SU-DHL-6 (cell line): ENCODE measurements around the gene LEF1.

Source experiments
- H2AFZ ChIP-seq: fragments of 200-600 bp; sonication (generic); 2 replicates; pipeline ENCODE4 v1.6.1; 2014; ENCODE audit warnings: low read depth, mild to moderate bottlenecking, moderate library complexity, mixed read lengths, antibody characterized with exemption, low read length; ENCODE audit not compliant: severe bottlenecking
- H3F3A ChIP-seq: fragments of 200-600 bp; shearing (Covaris generic); 2 replicates; pipeline ENCODE4 v1.6.0; 2016; ENCODE audit warnings: antibody characterized with exemption, mild to moderate bottlenecking; ENCODE audit not compliant: insufficient read depth
- H3K27ac ChIP-seq: fragments of 200-600 bp; sonication (generic); 2 replicates; pipeline ENCODE4 v1.5.1; 2016; ENCODE audit warnings: low read depth, mild to moderate bottlenecking, low read length, moderate library complexity, mixed read lengths
- H3K27me3 ChIP-seq: fragments of 200-600 bp; sonication (generic), shearing (Covaris generic); 2 replicates; pipeline ENCODE4 v1.6.0; 2014; ENCODE audit warnings: mild to moderate bottlenecking, low read length
- H3K36me3 ChIP-seq: fragments of 200-600 bp; sonication (generic); 2 replicates; pipeline ENCODE4 v1.6.1; 2014; ENCODE audit warnings: mild to moderate bottlenecking, low read length, mixed read lengths
- H3K4me2 ChIP-seq: fragments of 300-600, 200-600 bp; shearing (Covaris generic), sonication (generic); 2 replicates; pipeline ENCODE4 v1.6.0; 2014; ENCODE audit warnings: low read length, low read depth, mild to moderate bottlenecking; ENCODE audit not compliant: poor library complexity, severe bottlenecking
- H3K4me3 ChIP-seq: fragments of 200-600 bp; sonication (generic); 2 replicates; pipeline ENCODE4 v1.5.1; 2014; ENCODE audit warnings: antibody characterized with exemption, low read length, mild to moderate bottlenecking, mixed read lengths; ENCODE audit not compliant: insufficient read depth, poor library complexity, severe bottlenecking
- H3K79me2 ChIP-seq: fragments of 200-600 bp; sonication (generic); 2 replicates; pipeline ENCODE4 v1.6.1; 2014; ENCODE audit warnings: mild to moderate bottlenecking, low read length, moderate library complexity; ENCODE audit not compliant: insufficient read depth
- H3K9ac ChIP-seq: fragments of 200-600 bp; sonication (generic); 2 replicates; pipeline ENCODE4 v1.7.0; 2014; ENCODE audit warnings: mild to moderate bottlenecking, low read length
- H3K9me2 ChIP-seq: fragments of 200-600 bp; sonication (generic); replicated peaks from 2 replicates; pipeline ENCODE4 v1.6.1; 2014; ENCODE audit warnings: low read length; ENCODE audit not compliant: insufficient read depth
- H3K9me3 ChIP-seq: fragments of 200-600 bp; sonication (generic); 2 replicates; pipeline ENCODE4 v1.6.1; 2014; ENCODE audit warnings: low read length, mixed read lengths; ENCODE audit not compliant: insufficient read depth
- H4K20me1 ChIP-seq: fragments of 200-600 bp; sonication (generic); 2 replicates; pipeline ENCODE4 v1.6.1; 2014; ENCODE audit warnings: low read depth, mild to moderate bottlenecking, antibody characterized with exemption, low read length, moderate library complexity, mixed read lengths
- CTCF ChIP-seq: fragments of 200-600 bp; sonication (generic); IDR thresholded peaks from one replicate; pipeline ENCODE4 v1.5.1; 2017; ENCODE audit warnings: antibody characterized with exemption, mild to moderate bottlenecking, low read length, moderate library complexity; ENCODE audit not compliant: insufficient read depth, poor library complexity, severe bottlenecking
- EZH2phosphoT487 ChIP-seq: fragments of 200-600 bp; sonication (generic), shearing (Covaris generic); conservative IDR thresholded peaks from 2 replicates; pipeline ENCODE4 v1.6.1; 2018; ENCODE audit warnings: mild to moderate bottlenecking, antibody characterized with exemption, low read length, moderate library complexity, mixed read lengths

Gene LEF1

DNA sequence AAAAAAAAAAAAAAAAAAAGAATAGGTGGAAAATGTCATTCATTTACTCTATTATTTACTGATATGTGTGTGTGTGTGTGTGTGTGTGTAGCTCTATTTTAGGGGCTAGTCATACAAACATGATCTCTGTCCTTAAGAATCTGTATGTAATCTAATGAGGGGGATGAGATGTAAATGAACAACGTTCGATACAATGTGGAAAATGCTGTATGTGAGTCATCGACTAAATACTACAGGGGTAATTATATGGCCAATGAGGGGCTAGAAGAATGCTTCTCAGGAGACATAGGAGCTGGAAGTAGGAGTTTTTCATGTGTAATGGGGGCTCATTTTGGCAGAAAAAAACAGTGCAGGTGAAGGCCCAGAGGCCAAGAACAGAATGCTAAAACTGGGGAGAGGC, 41.9 kb downstream of the LEF1 start:
- H2AFZ ChIP-seq, result no peak overlapping the region
- no peaks in the 10 kb centered on the region for H3K9me3 ChIP-seq
- no peak overlapping the region for H3K9ac ChIP-seq
- H4K20me1 ChIP-seq, result no peaks in the 10 kb centered on the region
- H3K27me3 ChIP-seq, result no peaks in the 10 kb centered on the region
- H3K4me2 ChIP-seq, result no peak overlapping the region
- H3K9me2 ChIP-seq, result no peaks in the 10 kb centered on the region
- H3K36me3 ChIP-seq, result no peaks in the 10 kb centered on the region
- no peak for TF ChIP-seq EZH2phosphoT487
- TF ChIP-seq CTCF, result no peak
- H3K27ac ChIP-seq, result no peak overlapping the region
- H3F3A ChIP-seq, result no peaks in the 10 kb centered on the region
- H3K79me2 ChIP-seq, result peaks cover 37% of the 10 kb centered on the region
- H3K4me3 ChIP-seq, result no peak overlapping the region

- no peak overlapping the region for H3K4me3 ChIP-seq
- no peaks in the 10 kb centered on the region for H3K9me3 ChIP-seq
- H2AFZ ChIP-seq, result no peak overlapping the region
- no peak overlapping the region for H3K27ac ChIP-seq
- H4K20me1 ChIP-seq, result no peaks in the 10 kb centered on the region
- H3F3A ChIP-seq, result no peaks in the 10 kb centered on the region
- no peak for TF ChIP-seq EZH2phosphoT487
- TF ChIP-seq CTCF, result no peak
- no peaks in the 10 kb centered on the region for H3K9me2 ChIP-seq
- no peak overlapping the region for H3K9ac ChIP-seq
- H3K27me3 ChIP-seq, result no peaks in the 10 kb centered on the region
- no peaks in the 10 kb centered on the region for H3K36me3 ChIP-seq
- peaks cover 11% of the 10 kb centered on the region; the same call in 1 of the 2 replicates for H3K79me2 ChIP-seq
- no peak overlapping the region for H3K4me2 ChIP-seq
Measured at GRCh38 chr4:108120789-108121188, 47.9 kb downstream of the LEF1 start.

DNA sequence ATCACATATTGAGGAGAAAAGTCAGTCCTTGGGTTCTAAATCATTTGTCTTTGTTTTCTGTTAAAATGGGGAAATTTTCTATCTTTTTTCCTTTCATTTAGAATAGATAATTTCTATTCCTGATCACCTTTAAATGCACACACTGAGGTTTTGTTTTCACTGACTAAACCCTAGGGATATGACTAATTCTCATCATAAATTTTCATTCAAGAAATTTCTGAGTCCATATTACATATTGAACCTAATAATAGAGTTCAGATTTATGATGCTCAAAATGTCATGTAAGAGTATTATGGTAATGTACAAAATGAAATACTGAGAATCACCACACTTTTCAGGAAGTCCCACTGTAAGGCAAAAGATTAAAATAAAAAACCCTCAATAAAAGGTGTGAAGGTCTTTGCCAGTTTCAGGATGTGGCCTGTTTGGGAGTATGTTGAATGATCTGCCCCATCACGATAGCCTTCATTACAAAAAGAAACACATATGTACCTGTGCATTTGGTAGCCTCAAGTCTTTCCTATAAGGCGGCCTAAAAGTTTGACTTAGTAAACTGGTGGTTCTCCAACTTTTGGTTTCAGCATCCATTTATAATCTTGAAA, 49.4 kb downstream of the LEF1 start:
- H3K79me2 ChIP-seq, result 0 out of 2 replicates have a peak, but pooled peaks cover 19% of the 10 kb centered on the region
- no peaks in the 10 kb centered on the region for H3F3A ChIP-seq
- H3K4me3 ChIP-seq, result no peak overlapping the region
- H3K9ac ChIP-seq, result no peak overlapping the region
- no peak overlapping the region for H2AFZ ChIP-seq
- H3K9me2 ChIP-seq, result no peaks in the 10 kb centered on the region
- H3K9me3 ChIP-seq, result no peaks in the 10 kb centered on the region
- no peaks in the 10 kb centered on the region for H3K27me3 ChIP-seq
- no peaks in the 10 kb centered on the region for H4K20me1 ChIP-seq
- H3K36me3 ChIP-seq, result no peaks in the 10 kb centered on the region
- no peak overlapping the region for H3K27ac ChIP-seq
- TF ChIP-seq EZH2phosphoT487, result no peak
- H3K4me2 ChIP-seq, result no peak overlapping the region

- Histone ChIP-seq H3K9ac (no peak overlapping the region), H3K4me2 (no peak overlapping the region), H3K9me3 (no peaks in the 10 kb centered on the region), H3K27me3 (no peaks in the 10 kb centered on the region), H3K79me2 (0 out of 2 replicates have a peak, but pooled peaks cover 19% of the 10 kb centered on the region), H3K36me3 (no peaks in the 10 kb centered on the region), H3F3A (no peaks in the 10 kb centered on the region), H4K20me1 (no peaks in the 10 kb centered on the region), H2AFZ (no peak overlapping the region), H3K9me2 (no peaks in the 10 kb centered on the region), H3K4me3 (no peak overlapping the region), H3K27ac (no peak overlapping the region)
- TF ChIP-seq CTCF (no peak), EZH2phosphoT487 (no peak)
Measured at GRCh38 chr4:108118505-108118904, 50.2 kb downstream of the LEF1 start.
